ENCODE results near the gene DOCK2.

DOCK2 gene

DNA sequence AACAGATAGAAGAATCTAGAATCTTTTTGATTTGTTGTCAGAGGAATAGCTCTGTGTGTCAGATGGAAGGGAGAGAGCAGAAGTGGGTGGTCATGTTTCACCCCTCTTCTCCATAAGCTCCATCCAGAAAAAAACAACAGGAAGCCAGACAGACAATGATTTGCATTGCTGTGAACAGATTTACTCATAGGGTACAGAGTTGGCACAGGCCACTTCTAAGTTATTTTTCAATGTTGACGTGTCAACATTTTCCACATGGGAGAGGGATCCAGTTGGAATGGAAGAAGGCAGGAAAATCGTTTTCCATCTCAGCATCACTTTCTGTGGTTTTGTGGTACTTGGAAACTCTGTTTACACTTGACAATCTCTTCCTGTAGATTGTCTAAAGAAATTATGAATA is 256.5 kb downstream of the DOCK2 start:
- no peaks in the 10 kb centered on the region for H4K20me1 ChIP-seq (ENCODE audit: low read depth, low read length)
- no peaks in the 10 kb centered on the region for H3K9me2 ChIP-seq (replicated peaks; ENCODE audit: insufficient read depth, low read length)
- no peak for TF ChIP-seq EZH2phosphoT487 (conservative IDR thresholded peaks at IDR 0.05; ENCODE audit: low read length)
- no peak for TF ChIP-seq CTCF (IDR thresholded peaks at IDR 0.05; ENCODE audit: insufficient read depth, low read length, poor library complexity, severe bottlenecking)
- no peaks in the 10 kb centered on the region for H3K27me3 ChIP-seq (ENCODE audit: low read length)
- H3K27ac ChIP-seq (ENCODE audit: low read depth, low read length), result no peak overlapping the region
- H3F3A ChIP-seq (ENCODE audit: insufficient read depth), result no peaks in the 10 kb centered on the region
- no peak overlapping the region for H3K9ac ChIP-seq (ENCODE audit: low read length)
- H3K9me3 ChIP-seq (ENCODE audit: insufficient read depth, low read length), result no peaks in the 10 kb centered on the region
- no peak overlapping the region for H2AFZ ChIP-seq (ENCODE audit: low read depth, low read length, severe bottlenecking)
- no peak overlapping the region for H3K4me2 ChIP-seq (ENCODE audit: low read depth, low read length, poor library complexity, severe bottlenecking)
- no peak overlapping the region for H3K4me3 ChIP-seq (ENCODE audit: insufficient read depth, low read length, poor library complexity, severe bottlenecking)
- H3K36me3 ChIP-seq (ENCODE audit: low read length), result no peaks in the 10 kb centered on the region
- no peaks in the 10 kb centered on the region for H3K79me2 ChIP-seq (ENCODE audit: insufficient read depth, low read length)

DNA sequence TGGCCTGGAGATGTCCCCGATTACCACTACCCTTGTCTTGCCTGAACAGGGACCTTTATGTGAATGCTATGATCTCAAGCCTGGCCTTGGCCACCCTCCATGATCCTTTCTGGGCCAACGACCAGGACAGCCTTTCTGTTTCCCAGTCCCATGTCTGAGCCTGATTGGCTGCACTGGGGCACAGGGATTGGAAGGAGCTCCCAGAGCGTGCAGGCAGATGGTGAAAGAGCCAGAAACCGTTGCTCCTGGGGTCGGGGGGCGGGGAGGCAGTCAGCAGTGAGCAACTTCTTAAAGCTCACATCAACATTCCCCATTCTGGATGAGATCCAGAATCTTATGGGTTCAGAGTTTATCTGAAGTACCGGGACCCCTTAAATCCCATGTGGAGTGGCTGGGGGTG is 258.9 kb downstream of the DOCK2 start:
- no peaks in the 10 kb centered on the region for H3F3A ChIP-seq (ENCODE audit: insufficient read depth)
- H2AFZ ChIP-seq (ENCODE audit: low read depth, low read length, severe bottlenecking), result no peak overlapping the region
- H3K79me2 ChIP-seq (ENCODE audit: insufficient read depth, low read length), result no peaks in the 10 kb centered on the region
- no peak overlapping the region for H3K4me3 ChIP-seq (ENCODE audit: insufficient read depth, low read length, poor library complexity, severe bottlenecking)
- H3K9ac ChIP-seq (ENCODE audit: low read length), result no peak overlapping the region
- H3K9me2 ChIP-seq (replicated peaks; ENCODE audit: insufficient read depth, low read length), result no peaks in the 10 kb centered on the region
- no peak overlapping the region for H3K27ac ChIP-seq (ENCODE audit: low read depth, low read length)
- TF ChIP-seq CTCF (IDR thresholded peaks at IDR 0.05; ENCODE audit: insufficient read depth, low read length, poor library complexity, severe bottlenecking) (no peak), EZH2phosphoT487 (conservative IDR thresholded peaks at IDR 0.05; ENCODE audit: low read length) (no peak)
- no peaks in the 10 kb centered on the region for H3K9me3 ChIP-seq (ENCODE audit: insufficient read depth, low read length)
- H3K36me3 ChIP-seq (ENCODE audit: low read length), result no peaks in the 10 kb centered on the region
- H3K27me3 ChIP-seq (ENCODE audit: low read length), result no peaks in the 10 kb centered on the region
- H4K20me1 ChIP-seq (ENCODE audit: low read depth, low read length), result no peaks in the 10 kb centered on the region
- no peak overlapping the region for H3K4me2 ChIP-seq (ENCODE audit: low read depth, low read length, poor library complexity, severe bottlenecking)

DNA sequence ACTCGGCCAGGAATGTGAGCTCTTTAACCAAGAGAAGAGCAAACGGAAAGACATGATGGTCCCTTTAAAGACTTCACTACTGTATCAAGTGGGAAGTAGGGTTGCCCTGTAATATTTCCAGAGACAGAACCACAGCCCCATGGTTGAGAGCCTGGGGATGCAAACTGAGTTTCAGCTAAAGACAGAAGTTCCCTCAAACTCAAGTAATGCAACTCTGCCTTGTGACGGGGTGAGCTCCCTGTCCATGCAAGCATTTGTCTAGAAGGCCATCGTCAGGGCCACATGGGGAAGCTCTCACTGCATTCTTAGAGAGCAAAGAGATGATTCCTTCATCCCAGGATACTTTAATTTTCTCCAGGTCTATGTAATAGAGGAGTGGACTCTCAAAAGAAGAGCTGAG is 260.4 kb downstream of the DOCK2 start:
- H3K9ac ChIP-seq (ENCODE audit: low read length), result no peak overlapping the region

More for the DNA sequence above, 260.4 kb downstream of the DOCK2 start:
- no peak overlapping the region for H3K4me3 ChIP-seq (ENCODE audit: insufficient read depth, low read length, poor library complexity, severe bottlenecking)
- H3K36me3 ChIP-seq (ENCODE audit: low read length), result no peaks in the 10 kb centered on the region
- no peak overlapping the region for H3K27ac ChIP-seq (ENCODE audit: low read depth, low read length)
- H3K9me2 ChIP-seq (replicated peaks; ENCODE audit: insufficient read depth, low read length), result no peaks in the 10 kb centered on the region
- no peaks in the 10 kb centered on the region for H3K9me3 ChIP-seq (ENCODE audit: insufficient read depth, low read length)
- no peak overlapping the region for H3K4me2 ChIP-seq (ENCODE audit: low read depth, low read length, poor library complexity, severe bottlenecking)
- no peaks in the 10 kb centered on the region for H4K20me1 ChIP-seq (ENCODE audit: low read depth, low read length)
- no peaks in the 10 kb centered on the region for H3K27me3 ChIP-seq (ENCODE audit: low read length)
- no peaks in the 10 kb centered on the region for H3F3A ChIP-seq (ENCODE audit: insufficient read depth)
- no peak overlapping the region for H2AFZ ChIP-seq (ENCODE audit: low read depth, low read length, severe bottlenecking)
- no peaks in the 10 kb centered on the region for H3K79me2 ChIP-seq (ENCODE audit: insufficient read depth, low read length)
- TF ChIP-seq EZH2phosphoT487 (conservative IDR thresholded peaks at IDR 0.05; ENCODE audit: low read length) (no peak), CTCF (IDR thresholded peaks at IDR 0.05; ENCODE audit: insufficient read depth, low read length, poor library complexity, severe bottlenecking) (no peak)
